ENCODE results near the gene CBL.

DNA sequence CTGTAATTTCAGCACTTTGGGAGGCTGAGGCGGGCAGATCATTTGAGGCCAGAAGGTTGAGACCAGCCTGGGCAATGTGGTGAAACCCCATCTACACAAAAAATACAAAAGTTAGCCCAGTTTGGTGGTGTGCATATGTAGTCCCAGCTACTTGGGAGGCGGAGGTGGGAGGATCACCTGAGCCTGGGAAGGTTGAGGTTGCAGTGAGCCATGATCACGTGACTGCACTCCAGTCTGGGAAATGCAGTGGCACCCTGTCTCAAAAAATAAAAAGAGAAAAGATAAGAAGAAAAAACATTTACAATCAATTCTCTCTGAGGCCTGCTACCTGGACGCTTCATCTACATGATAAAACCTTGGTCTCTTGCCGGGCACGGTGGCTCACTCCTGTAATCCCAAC is 7.2 kb upstream of the CBL start:
- TF ChIP-seq, protein P1, sequence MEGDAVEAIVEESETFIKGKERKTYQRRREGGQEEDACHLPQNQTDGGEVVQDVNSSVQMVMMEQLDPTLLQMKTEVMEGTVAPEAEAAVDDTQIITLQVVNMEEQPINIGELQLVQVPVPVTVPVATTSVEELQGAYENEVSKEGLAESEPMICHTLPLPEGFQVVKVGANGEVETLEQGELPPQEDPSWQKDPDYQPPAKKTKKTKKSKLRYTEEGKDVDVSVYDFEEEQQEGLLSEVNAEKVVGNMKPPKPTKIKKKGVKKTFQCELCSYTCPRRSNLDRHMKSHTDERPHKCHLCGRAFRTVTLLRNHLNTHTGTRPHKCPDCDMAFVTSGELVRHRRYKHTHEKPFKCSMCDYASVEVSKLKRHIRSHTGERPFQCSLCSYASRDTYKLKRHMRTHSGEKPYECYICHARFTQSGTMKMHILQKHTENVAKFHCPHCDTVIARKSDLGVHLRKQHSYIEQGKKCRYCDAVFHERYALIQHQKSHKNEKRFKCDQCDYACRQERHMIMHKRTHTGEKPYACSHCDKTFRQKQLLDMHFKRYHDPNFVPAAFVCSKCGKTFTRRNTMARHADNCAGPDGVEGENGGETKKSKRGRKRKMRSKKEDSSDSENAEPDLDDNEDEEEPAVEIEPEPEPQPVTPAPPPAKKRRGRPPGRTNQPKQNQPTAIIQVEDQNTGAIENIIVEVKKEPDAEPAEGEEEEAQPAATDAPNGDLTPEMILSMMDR (IDR thresholded peaks at IDR 0.05): no peak
- TF ChIP-seq EP300 (IDR thresholded peaks at IDR 0.05) (no peak), POLR2AphosphoS5 (IDR thresholded peaks at IDR 0.05) (no peak)
